ENCODE measurements around the gene TESMIN.

Gene TESMIN, protein sequence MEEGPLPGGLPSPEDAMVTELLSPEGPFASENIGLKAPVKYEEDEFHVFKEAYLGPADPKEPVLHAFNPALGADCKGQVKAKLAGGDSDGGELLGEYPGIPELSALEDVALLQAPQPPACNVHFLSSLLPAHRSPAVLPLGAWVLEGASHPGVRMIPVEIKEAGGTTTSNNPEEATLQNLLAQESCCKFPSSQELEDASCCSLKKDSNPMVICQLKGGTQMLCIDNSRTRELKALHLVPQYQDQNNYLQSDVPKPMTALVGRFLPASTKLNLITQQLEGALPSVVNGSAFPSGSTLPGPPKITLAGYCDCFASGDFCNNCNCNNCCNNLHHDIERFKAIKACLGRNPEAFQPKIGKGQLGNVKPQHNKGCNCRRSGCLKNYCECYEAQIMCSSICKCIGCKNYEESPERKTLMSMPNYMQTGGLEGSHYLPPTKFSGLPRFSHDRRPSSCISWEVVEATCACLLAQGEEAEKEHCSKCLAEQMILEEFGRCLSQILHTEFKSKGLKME

GRCh38 chr11:68751331-68751856, at the start of gene TESMIN:
Gene TESMIN, minus strand, starts transcription at chr11:68751520. Its CDS starts 860 bp downstream, at chr11:68750660.
- peaks cover 9% of the 10 kb centered on the region for H3K36me3 ChIP-seq (ENCODE audit: insufficient read depth, low read depth, low read length)
- H3K4me1 ChIP-seq (ENCODE audit: insufficient read depth, low read length), result peaks cover 16% of the 10 kb centered on the region; the same call in 1 of the 2 replicates
- H3K4me3 ChIP-seq (ENCODE audit: low read length), result peak within 1 kb of the TSS; percentile 61; the same call in 1 of the 2 replicates
- peak within 1 kb of the TSS; percentile 77; the same call in 1 of the 2 replicates for H3K9ac ChIP-seq (ENCODE audit: low read depth, low read length)
- H3K27ac ChIP-seq (ENCODE audit: low read length), result no peak within 1 kb of the TSS
- no peaks in the 10 kb centered on the region for H3K9me3 ChIP-seq (ENCODE audit: insufficient read depth, low read depth, low read length)
- H3K27me3 ChIP-seq (ENCODE audit: insufficient read depth, low read length), result no peaks in the 10 kb centered on the region

- no peaks in the 10 kb centered on the region for H3K4me1 ChIP-seq (ENCODE audit: insufficient read depth, low read length)
- H3K9me3 ChIP-seq (ENCODE audit: insufficient read depth, low read depth, low read length), result no peaks in the 10 kb centered on the region
- no peak overlapping the region; the same call in 1 of the 2 replicates for H3K4me3 ChIP-seq (ENCODE audit: low read length)
- no peaks in the 10 kb centered on the region for H3K27me3 ChIP-seq (ENCODE audit: insufficient read depth, low read length)
- no peak overlapping the region for H3K27ac ChIP-seq (ENCODE audit: low read length)
- H3K36me3 ChIP-seq (ENCODE audit: insufficient read depth, low read depth, low read length), result no peaks in the 10 kb centered on the region; the same call in 1 of the 2 replicates
- no peak overlapping the region for H3K9ac ChIP-seq (ENCODE audit: low read depth, low read length)
Observed at GRCh38 chr11:68798221-68798813, 47.0 kb upstream of the TESMIN start.

DNA sequence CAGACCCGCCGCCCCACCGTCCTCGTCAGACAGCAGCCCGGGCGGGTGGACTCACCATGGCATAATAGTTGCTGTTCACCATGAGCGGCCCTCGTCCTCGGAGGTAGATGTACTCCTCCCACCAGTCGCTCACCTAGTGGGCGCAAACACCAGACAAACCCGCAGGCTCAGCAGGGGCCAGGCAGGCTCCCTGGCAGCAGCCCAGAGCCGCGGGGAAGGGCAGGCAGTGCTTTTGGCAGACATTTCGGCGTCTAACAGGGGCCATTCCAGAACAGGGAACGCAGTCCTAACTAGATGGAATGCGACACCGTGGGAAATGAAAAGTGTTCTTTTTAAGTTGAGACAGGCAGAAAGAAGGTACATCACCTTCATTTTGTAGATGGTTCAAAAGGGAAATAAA, 45.5 kb upstream of the TESMIN start:
- Histone ChIP-seq H3K9me3 (ENCODE audit: insufficient read depth, low read depth, low read length) (no peaks in the 10 kb centered on the region), H3K27ac (ENCODE audit: low read length) (no peak overlapping the region), H3K4me1 (ENCODE audit: insufficient read depth, low read length) (no peaks in the 10 kb centered on the region), H3K27me3 (ENCODE audit: insufficient read depth, low read length) (no peaks in the 10 kb centered on the region), H3K36me3 (ENCODE audit: insufficient read depth, low read depth, low read length) (no peaks in the 10 kb centered on the region; the same call in 1 of the 2 replicates), H3K4me3 (ENCODE audit: low read length) (no peak overlapping the region), H3K9ac (ENCODE audit: low read depth, low read length) (no peak overlapping the region)

DNA sequence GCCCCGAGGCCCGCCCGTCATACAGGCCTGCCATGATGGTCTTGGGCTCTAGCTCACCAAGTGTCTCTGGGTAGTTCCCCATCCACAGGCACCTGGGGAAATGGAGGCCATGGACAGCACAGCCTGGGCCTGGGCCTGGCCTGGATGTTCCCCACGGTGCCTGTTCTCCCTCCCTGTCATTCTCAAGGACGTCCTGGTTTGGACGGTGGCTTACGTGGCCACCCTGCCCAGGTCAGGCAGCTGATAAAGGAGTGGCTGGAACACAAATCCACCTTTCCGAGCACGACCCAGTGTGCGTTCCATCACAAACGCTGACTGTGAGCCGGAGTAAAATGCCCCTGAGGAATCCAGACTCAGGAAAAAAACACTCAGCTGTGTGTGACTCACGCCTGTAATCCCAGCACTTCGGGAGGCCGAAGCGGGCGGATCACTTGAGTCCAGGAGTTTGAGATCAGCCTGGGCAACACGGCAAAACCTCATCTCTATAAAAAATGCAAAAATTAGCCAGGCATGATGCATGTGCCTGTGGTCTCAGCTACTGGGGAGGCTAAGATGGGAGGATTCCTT, 41.2 kb upstream of the TESMIN start:
- Histone ChIP-seq H3K4me3 (ENCODE audit: low read length) (no peak overlapping the region), H3K9me3 (ENCODE audit: insufficient read depth, low read depth, low read length) (no peaks in the 10 kb centered on the region), H3K27ac (ENCODE audit: low read length) (no peak overlapping the region), H3K4me1 (ENCODE audit: insufficient read depth, low read length) (no peaks in the 10 kb centered on the region), H3K9ac (ENCODE audit: low read depth, low read length) (no peak overlapping the region), H3K36me3 (ENCODE audit: insufficient read depth, low read depth, low read length) (no peaks in the 10 kb centered on the region; the same call in 1 of the 2 replicates), H3K27me3 (ENCODE audit: insufficient read depth, low read length) (no peaks in the 10 kb centered on the region)

DNA sequence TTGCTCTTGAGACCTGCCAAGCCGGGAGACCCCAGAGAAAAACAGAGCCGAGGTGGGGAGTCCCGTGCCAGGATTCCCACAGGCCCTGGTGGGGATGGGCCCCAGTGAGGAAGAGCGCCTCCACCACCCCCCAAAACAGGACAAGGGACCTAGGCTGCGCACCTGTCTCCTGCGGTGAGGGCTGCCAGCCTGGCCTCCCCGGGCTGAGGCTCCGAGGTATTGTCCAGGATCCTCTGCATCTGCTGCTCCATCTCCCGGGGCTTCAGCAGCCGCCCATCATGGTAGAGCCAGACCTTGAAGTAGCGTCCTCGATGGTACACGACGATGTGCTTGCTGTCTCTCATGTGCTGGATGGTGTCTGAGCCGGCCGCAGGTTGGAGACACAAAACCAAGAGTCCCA, 33.3 kb upstream of the TESMIN start:
- H3K36me3 ChIP-seq (ENCODE audit: insufficient read depth, low read depth, low read length), result no peaks in the 10 kb centered on the region; the same call in 1 of the 2 replicates
- no peaks in the 10 kb centered on the region for H3K4me1 ChIP-seq (ENCODE audit: insufficient read depth, low read length)
- H3K9me3 ChIP-seq (ENCODE audit: insufficient read depth, low read depth, low read length), result no peaks in the 10 kb centered on the region
- H3K9ac ChIP-seq (ENCODE audit: low read depth, low read length), result no peak overlapping the region
- H3K4me3 ChIP-seq (ENCODE audit: low read length), result no peak overlapping the region
- H3K27me3 ChIP-seq (ENCODE audit: insufficient read depth, low read length), result no peaks in the 10 kb centered on the region
- no peak overlapping the region for H3K27ac ChIP-seq (ENCODE audit: low read length)

- H3K36me3 ChIP-seq (ENCODE audit: insufficient read depth, low read depth, low read length), result no peaks in the 10 kb centered on the region; the same call in 1 of the 2 replicates
Observed at GRCh38 chr11:68783216-68783821, 32.0 kb upstream of the TESMIN start.

GRCh38 chr11:68782711-68783110, 31.4 kb upstream of the TESMIN start:
- Histone ChIP-seq H3K4me3 (ENCODE audit: low read length) (no peak overlapping the region), H3K27me3 (ENCODE audit: insufficient read depth, low read length) (no peaks in the 10 kb centered on the region), H3K27ac (ENCODE audit: low read length) (no peak overlapping the region), H3K36me3 (ENCODE audit: insufficient read depth, low read depth, low read length) (no peaks in the 10 kb centered on the region; the same call in 1 of the 2 replicates), H3K4me1 (ENCODE audit: insufficient read depth, low read length) (no peaks in the 10 kb centered on the region), H3K9ac (ENCODE audit: low read depth, low read length) (no peak overlapping the region), H3K9me3 (ENCODE audit: insufficient read depth, low read depth, low read length) (no peaks in the 10 kb centered on the region)

More at GRCh38 chr11:68783216-68783821, 32.0 kb upstream of the TESMIN start:
- H3K9me3 ChIP-seq (ENCODE audit: insufficient read depth, low read depth, low read length), result no peaks in the 10 kb centered on the region
- no peaks in the 10 kb centered on the region for H3K27me3 ChIP-seq (ENCODE audit: insufficient read depth, low read length)
- H3K9ac ChIP-seq (ENCODE audit: low read depth, low read length), result no peak overlapping the region
- H3K4me1 ChIP-seq (ENCODE audit: insufficient read depth, low read length), result no peaks in the 10 kb centered on the region
- no peak overlapping the region for H3K4me3 ChIP-seq (ENCODE audit: low read length)
- H3K27ac ChIP-seq (ENCODE audit: low read length), result no peak overlapping the region

DNA sequence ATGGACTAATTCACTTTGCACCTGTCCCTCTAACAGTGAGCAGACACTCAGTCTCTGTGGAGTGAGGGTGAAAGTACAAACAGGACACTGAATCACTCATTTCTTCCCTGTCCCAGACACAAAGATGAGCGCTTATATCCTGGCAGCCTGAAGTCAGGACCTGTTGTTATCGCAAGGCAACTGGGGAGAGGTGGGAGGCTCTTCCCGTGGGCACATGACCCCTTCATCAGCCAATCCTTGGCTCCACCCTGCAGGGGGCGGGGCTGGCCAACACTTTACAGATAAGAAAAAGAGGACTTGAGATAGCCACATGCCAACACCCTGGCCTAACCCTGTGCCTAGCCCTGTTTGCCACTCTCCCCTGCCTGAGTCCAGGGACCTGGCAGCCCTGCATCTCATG, 29.5 kb upstream of the TESMIN start:
- no peaks in the 10 kb centered on the region for H3K4me1 ChIP-seq (ENCODE audit: insufficient read depth, low read length)
- peak overlapping the region; percentile 8; the same call in 1 of the 2 replicates for H3K9ac ChIP-seq (ENCODE audit: low read depth, low read length)
- no peaks in the 10 kb centered on the region for H3K27me3 ChIP-seq (ENCODE audit: insufficient read depth, low read length)
- H3K27ac ChIP-seq (ENCODE audit: low read length), result no peak overlapping the region
- H3K4me3 ChIP-seq (ENCODE audit: low read length), result no peak overlapping the region
- H3K36me3 ChIP-seq (ENCODE audit: insufficient read depth, low read depth, low read length), result no peaks in the 10 kb centered on the region; the same call in 1 of the 2 replicates
- H3K9me3 ChIP-seq (ENCODE audit: insufficient read depth, low read depth, low read length), result no peaks in the 10 kb centered on the region

DNA sequence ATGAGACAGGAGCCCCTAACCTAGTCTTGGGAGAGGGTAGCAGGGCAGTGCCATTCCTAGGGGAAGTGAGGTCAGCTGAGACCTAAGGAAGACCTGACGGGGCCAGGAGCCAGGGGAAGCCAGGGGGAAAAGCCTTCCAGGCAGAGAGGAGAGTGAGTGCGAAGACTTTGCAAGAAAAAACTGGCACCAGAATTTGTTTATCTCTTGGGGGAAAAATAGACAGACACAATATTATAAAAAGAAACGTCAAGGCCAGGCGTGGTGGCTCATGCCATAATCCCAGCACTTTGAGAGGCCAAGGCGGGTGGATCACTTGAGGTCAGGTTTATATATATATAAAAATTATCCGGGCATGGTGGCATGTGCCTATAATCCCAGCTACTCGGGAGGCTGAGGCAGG, 26.9 kb upstream of the TESMIN start:
- Histone ChIP-seq H3K4me3 (ENCODE audit: low read length) (no peak overlapping the region), H3K36me3 (ENCODE audit: insufficient read depth, low read depth, low read length) (no peaks in the 10 kb centered on the region; the same call in 1 of the 2 replicates), H3K27ac (ENCODE audit: low read length) (no peak overlapping the region), H3K27me3 (ENCODE audit: insufficient read depth, low read length) (no peaks in the 10 kb centered on the region), H3K9me3 (ENCODE audit: insufficient read depth, low read depth, low read length) (no peaks in the 10 kb centered on the region), H3K9ac (ENCODE audit: low read depth, low read length) (no peak overlapping the region), H3K4me1 (ENCODE audit: insufficient read depth, low read length) (no peaks in the 10 kb centered on the region)

GRCh38 chr11:68776442-68777235, 25.3 kb upstream of the TESMIN start:
- peaks cover 6% of the 10 kb centered on the region; the same call in 1 of the 2 replicates for H3K36me3 ChIP-seq (ENCODE audit: insufficient read depth, low read depth, low read length)
- H3K27ac ChIP-seq (ENCODE audit: low read length), result no peak overlapping the region
- H3K4me1 ChIP-seq (ENCODE audit: insufficient read depth, low read length), result no peaks in the 10 kb centered on the region
- H3K4me3 ChIP-seq (ENCODE audit: low read length), result no peak overlapping the region
- H3K27me3 ChIP-seq (ENCODE audit: insufficient read depth, low read length), result no peaks in the 10 kb centered on the region
- no peaks in the 10 kb centered on the region for H3K9me3 ChIP-seq (ENCODE audit: insufficient read depth, low read depth, low read length)
- H3K9ac ChIP-seq (ENCODE audit: low read depth, low read length), result no peak overlapping the region
